ENCODE data around the gene COX19.

DNA sequence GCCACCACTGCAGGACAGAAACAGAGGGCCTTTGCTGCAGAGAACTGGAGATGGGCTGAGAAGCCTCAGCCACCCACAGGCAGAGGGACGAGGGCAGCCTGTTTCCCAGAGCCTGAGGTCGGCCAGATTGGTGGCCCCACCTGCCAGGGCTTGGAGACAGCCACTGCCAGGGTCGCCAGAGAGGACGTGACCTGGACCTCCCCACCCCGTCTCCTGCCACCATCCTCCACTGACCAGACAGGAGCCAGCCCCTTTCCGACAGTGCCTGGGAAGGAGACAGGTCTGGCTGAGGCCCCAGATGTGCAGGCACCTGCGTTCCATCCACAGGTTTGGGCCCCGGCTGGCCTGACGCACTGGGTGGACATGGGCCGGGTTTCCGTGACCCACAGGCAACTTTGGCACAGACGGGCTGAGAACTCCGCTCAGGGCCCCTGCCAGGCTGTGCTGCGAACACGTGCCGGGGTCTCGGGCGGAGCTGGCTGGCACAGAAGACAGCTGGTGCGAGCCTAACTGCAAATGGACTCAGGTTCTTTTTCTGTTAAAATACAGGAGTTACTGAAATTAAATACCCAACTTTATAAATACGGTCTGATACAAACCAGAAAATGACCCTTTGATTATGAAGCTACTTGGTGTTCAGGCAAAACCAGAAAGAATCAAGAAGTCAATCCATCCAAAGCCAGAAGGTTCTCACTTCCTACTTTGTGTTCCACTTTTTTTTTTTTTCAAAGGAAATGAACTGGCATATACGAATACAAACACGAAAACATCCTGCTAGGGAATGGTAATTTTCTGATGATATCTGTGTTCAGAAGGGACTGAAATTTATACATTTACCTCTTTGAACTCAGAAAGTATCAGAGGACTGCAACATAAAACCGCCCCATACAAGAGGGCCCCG lies 6.9 kb downstream of the COX19 start:
- TF ChIP-seq, protein P1, sequence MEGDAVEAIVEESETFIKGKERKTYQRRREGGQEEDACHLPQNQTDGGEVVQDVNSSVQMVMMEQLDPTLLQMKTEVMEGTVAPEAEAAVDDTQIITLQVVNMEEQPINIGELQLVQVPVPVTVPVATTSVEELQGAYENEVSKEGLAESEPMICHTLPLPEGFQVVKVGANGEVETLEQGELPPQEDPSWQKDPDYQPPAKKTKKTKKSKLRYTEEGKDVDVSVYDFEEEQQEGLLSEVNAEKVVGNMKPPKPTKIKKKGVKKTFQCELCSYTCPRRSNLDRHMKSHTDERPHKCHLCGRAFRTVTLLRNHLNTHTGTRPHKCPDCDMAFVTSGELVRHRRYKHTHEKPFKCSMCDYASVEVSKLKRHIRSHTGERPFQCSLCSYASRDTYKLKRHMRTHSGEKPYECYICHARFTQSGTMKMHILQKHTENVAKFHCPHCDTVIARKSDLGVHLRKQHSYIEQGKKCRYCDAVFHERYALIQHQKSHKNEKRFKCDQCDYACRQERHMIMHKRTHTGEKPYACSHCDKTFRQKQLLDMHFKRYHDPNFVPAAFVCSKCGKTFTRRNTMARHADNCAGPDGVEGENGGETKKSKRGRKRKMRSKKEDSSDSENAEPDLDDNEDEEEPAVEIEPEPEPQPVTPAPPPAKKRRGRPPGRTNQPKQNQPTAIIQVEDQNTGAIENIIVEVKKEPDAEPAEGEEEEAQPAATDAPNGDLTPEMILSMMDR (IDR thresholded peaks at IDR 0.05; ENCODE audit: borderline replicate concordance, extremely low read depth, low read length, poor library complexity, severe bottlenecking), result no peak
- no peak for TF ChIP-seq EZH2 (IDR thresholded peaks at IDR 0.05; ENCODE audit: borderline replicate concordance, low read depth, low read length, severe bottlenecking)
